ENCODE measurements around the gene ANKMY1.
A peak's percentile ranks its signal among the peaks of the same experiment; 100 is the strongest.
"Not testable (repeated sequence)": the region's sequence is repeated elsewhere in the genome, so short reads cannot be mapped to it uniquely, and the experiment has no call there.

ANKMY1 gene

GRCh38 chr2:240530181-240530580 is 27.6 kb downstream of the ANKMY1 start:
- H3K4me1 Mint-ChIP-seq: peaks cover 25% of the 10 kb centered on the region
- H3K36me3 Mint-ChIP-seq: peaks cover 29% of the 10 kb centered on the region
- no peak overlapping the region for H3K27ac Mint-ChIP-seq
- no peak overlapping the region for H3K4me3 Mint-ChIP-seq
- ATAC-seq: no peak
- H3K9me3 Mint-ChIP-seq: peaks cover 16% of the 10 kb centered on the region
- DNase-seq (ENCODE audit: low spot score in 2 of 2): no peak

- peaks cover 29% of the 10 kb centered on the region for H3K4me1 Mint-ChIP-seq
- DNase-seq (ENCODE audit: low spot score in 2 of 2): no peak
- H3K36me3 Mint-ChIP-seq: peaks cover 34% of the 10 kb centered on the region
- peaks cover 16% of the 10 kb centered on the region for H3K9me3 Mint-ChIP-seq
- H3K27ac Mint-ChIP-seq: no peak overlapping the region
- no peak for ATAC-seq
- H3K4me3 Mint-ChIP-seq: no peak overlapping the region
Observed at GRCh38 chr2:240529344-240529999, 28.3 kb downstream of the ANKMY1 start.

- no peak for ATAC-seq
- no peak for DNase-seq (ENCODE audit: low spot score in 2 of 2)
- H3K27ac Mint-ChIP-seq: peak overlapping the region; percentile 61
- H3K4me1 Mint-ChIP-seq: peaks cover 29% of the 10 kb centered on the region
- peaks cover 16% of the 10 kb centered on the region for H3K9me3 Mint-ChIP-seq
- peaks cover 32% of the 10 kb centered on the region for H3K36me3 Mint-ChIP-seq
- H3K4me3 Mint-ChIP-seq: no peak overlapping the region
Observed at GRCh38 chr2:240528406-240529040, 29.3 kb downstream of the ANKMY1 start.

GRCh38 chr2:240527153-240527750 is 30.5 kb downstream of the ANKMY1 start:
- Mint-ChIP-seq H3K4me3 (no peak overlapping the region), H3K9me3 (peaks cover 16% of the 10 kb centered on the region), H3K4me1 (peaks cover 29% of the 10 kb centered on the region), H3K27ac (no peak overlapping the region), H3K36me3 (peaks cover 33% of the 10 kb centered on the region)
- ATAC-seq: no peak
- no peak for DNase-seq (ENCODE audit: low spot score in 2 of 2)

GRCh38 chr2:240526521-240526920 is 31.3 kb downstream of the ANKMY1 start:
- no peak for DNase-seq (ENCODE audit: low spot score in 2 of 2)
- Mint-ChIP-seq H3K9me3 (peaks cover 9% of the 10 kb centered on the region), H3K4me1 (peaks cover 29% of the 10 kb centered on the region), H3K4me3 (no peak overlapping the region), H3K36me3 (peaks cover 30% of the 10 kb centered on the region), H3K27ac (no peak overlapping the region)
- no peak for ATAC-seq

- Mint-ChIP-seq H3K4me1 (peaks cover 32% of the 10 kb centered on the region), H3K36me3 (peaks cover 23% of the 10 kb centered on the region), H3K27ac (peak overlapping the region; percentile 6), H3K9me3 (peaks cover 8% of the 10 kb centered on the region), H3K4me3 (no peak overlapping the region)
- DNase-seq (ENCODE audit: low spot score in 2 of 2) (no peak), ATAC-seq (no peak)
Observed at GRCh38 chr2:240525802-240526201, 32.0 kb downstream of the ANKMY1 start.

- H3K9me3 Mint-ChIP-seq: peaks cover 8% of the 10 kb centered on the region
- ATAC-seq (no peak), DNase-seq (ENCODE audit: low spot score in 2 of 2) (no peak)
- H3K4me1 Mint-ChIP-seq: peaks cover 37% of the 10 kb centered on the region
- peak overlapping the region; percentile 6 for H3K27ac Mint-ChIP-seq
- H3K36me3 Mint-ChIP-seq: peaks cover 23% of the 10 kb centered on the region
- no peak overlapping the region for H3K4me3 Mint-ChIP-seq
Observed at GRCh38 chr2:240524963-240525718, 32.6 kb downstream of the ANKMY1 start.

GRCh38 chr2:240523451-240524281 is 34.1 kb downstream of the ANKMY1 start:
- Mint-ChIP-seq H3K4me3 (no peak overlapping the region), H3K4me1 (peaks cover 25% of the 10 kb centered on the region), H3K27ac (no peak overlapping the region), H3K36me3 (peaks cover 18% of the 10 kb centered on the region), H3K9me3 (peaks cover 8% of the 10 kb centered on the region)
- ATAC-seq: no peak
- DNase-seq (ENCODE audit: low spot score in 2 of 2): no peak

GRCh38 chr2:240522406-240522805 is 35.4 kb downstream of the ANKMY1 start:
- peaks cover 18% of the 10 kb centered on the region for H3K4me1 Mint-ChIP-seq
- H3K36me3 Mint-ChIP-seq: peaks cover 18% of the 10 kb centered on the region
- no peak overlapping the region for H3K4me3 Mint-ChIP-seq
- ATAC-seq (no peak), DNase-seq (ENCODE audit: low spot score in 2 of 2) (no peak)
- no peak overlapping the region for H3K27ac Mint-ChIP-seq
- H3K9me3 Mint-ChIP-seq: peaks cover 6% of the 10 kb centered on the region

- not testable (repeated sequence) for H3K27ac Mint-ChIP-seq; H3K4me3 Mint-ChIP-seq; ATAC-seq; H3K9me3 Mint-ChIP-seq; DNase-seq (ENCODE audit: low spot score in 2 of 2)
- Mint-ChIP-seq H3K36me3 (peaks cover 18% of the 10 kb centered on the region), H3K4me1 (peaks cover 13% of the 10 kb centered on the region)
Observed at GRCh38 chr2:240521885-240522284, 35.9 kb downstream of the ANKMY1 start.

GRCh38 chr2:240520974-240521350 is 36.8 kb downstream of the ANKMY1 start:
- H3K36me3 Mint-ChIP-seq: peaks cover 18% of the 10 kb centered on the region
- H3K27ac Mint-ChIP-seq: peak overlapping the region; percentile 74
- no peak for ATAC-seq

GRCh38 chr2:240520130-240520973 is 37.4 kb downstream of the ANKMY1 start:
- Mint-ChIP-seq H3K9me3 (peaks cover 2% of the 10 kb centered on the region), H3K4me1 (peaks cover 13% of the 10 kb centered on the region), H3K4me3 (no peak overlapping the region), H3K27ac (peak overlapping the region; percentile 74), H3K36me3 (peaks cover 18% of the 10 kb centered on the region)
- DNase-seq (ENCODE audit: low spot score in 2 of 2): no peak
- no peak for ATAC-seq

More at GRCh38 chr2:240520974-240521350, 36.8 kb downstream of the ANKMY1 start:
- peaks cover 13% of the 10 kb centered on the region for H3K4me1 Mint-ChIP-seq
- no peak overlapping the region for H3K4me3 Mint-ChIP-seq
- DNase-seq (ENCODE audit: low spot score in 2 of 2): no peak
- peaks cover 2% of the 10 kb centered on the region for H3K9me3 Mint-ChIP-seq

GRCh38 chr2:240519396-240520129 is 38.2 kb downstream of the ANKMY1 start:
- Mint-ChIP-seq H3K36me3 (peaks cover 14% of the 10 kb centered on the region), H3K4me1 (peaks cover 11% of the 10 kb centered on the region), H3K4me3 (no peak overlapping the region), H3K9me3 (peaks cover 2% of the 10 kb centered on the region), H3K27ac (no peak overlapping the region)
- DNase-seq (ENCODE audit: low spot score in 2 of 2) (no peak), ATAC-seq (no peak)
